ENCODE results near the gene MLYCD.
A peak's percentile ranks its signal among the peaks of the same experiment; 100 is the strongest.

The MLYCD gene

DNA sequence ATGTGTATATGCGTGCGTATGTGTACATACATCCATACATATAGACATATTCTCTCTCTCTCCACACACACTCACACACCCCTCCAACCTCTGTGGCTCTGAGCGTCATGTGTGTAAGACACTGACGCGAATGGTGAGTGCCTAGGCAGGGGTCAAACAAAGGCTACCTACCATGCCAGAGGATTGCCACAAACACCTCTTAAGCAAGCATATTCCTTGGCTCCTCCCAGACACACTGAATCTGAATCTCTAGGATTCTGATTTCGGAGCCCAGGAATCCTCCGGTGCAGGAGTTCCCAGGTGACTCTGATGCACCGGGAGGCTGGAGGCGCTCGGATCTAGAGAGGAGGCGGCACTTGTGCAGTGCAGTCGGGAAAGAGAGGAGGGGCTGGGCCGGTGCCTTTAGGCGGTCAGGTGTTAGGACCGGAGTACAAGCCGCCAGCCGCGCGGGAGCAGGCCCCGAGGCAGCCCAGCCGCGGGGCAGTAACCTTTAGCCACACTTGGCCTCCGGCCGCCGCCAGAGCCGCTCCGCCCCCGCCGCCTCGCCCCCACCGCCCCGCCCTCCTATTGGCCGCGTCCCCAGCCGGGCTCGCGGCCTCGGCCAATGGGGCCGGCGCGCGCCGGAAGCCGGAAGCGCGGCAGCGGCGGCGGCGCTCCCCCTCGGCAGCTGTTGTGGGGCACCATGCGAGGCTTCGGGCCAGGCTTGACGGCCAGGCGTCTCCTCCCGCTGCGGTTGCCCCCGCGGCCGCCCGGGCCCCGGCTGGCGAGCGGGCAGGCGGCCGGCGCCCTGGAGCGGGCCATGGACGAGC, at the start of gene MLYCD:
Gene MLYCD (plus strand): TSS at position 653 of the 809 bp plus-strand sequence. CDS start 30 bp downstream, at position 683.
- peak; percentile 30 to 92 (median 84) for DNase-seq

DNA sequence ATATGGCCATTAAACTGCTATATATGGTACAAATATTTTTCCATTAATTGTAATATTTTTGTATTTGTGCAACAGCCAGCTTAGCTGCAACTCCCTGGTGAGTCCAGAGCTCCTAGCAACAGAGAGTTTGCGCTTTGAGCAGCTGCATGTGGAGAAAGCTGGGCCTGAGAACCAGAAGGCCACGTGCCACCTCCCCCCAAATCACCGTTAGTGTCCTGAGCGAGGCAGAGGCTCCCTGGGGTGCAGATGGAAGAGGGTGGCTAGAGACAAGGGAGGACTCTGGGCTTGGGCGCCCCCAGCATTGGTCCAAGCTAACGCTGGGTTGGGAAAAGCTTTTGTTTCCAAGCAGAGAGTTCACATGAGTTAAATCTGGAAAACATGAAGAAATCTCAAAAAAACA, 49.5 kb upstream of the MLYCD start:
- DNase-seq = no peak

- no peak for DNase-seq
These were observed 48.0 kb upstream of the MLYCD start for GRCh38 chr16:83850947-83851346.

DNA sequence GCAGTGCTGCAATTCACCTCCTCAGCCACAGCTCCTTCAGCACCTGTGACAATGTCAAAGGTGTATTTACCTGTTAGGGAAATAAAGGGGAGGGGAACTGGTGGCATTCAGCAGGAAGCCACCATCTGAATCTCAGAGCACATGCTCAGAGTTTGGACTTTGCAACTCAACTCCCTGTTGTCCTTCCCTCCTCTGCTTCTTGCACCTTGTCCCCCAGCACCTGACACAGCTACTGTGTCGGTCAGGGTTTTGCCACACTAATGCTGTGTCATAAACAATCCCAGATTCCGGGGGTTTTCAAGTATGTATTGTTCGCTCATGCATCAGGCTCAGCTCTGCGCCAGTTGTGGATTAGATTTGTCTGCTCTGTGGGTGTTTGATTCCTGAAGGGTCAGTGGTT, 47.4 kb upstream of the MLYCD start:
- DNase-seq = no peak

DNA sequence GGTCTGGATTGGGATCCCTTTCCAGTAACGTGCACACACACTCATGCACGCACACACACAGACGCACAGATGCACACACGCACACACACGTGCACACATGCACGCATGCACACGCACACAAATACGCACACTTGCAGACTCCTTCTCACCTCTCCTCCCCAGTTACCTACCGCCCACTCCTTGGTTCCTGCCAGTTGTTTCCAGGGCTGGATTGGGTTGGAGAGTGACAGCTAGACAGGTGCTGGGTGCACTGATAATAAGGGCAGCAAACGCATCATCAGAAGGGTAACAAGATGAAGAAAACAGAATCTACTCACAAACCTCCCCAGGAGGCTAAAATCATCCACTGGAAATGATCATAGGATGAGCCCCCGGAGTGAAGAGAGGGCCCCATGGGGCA, 46.1 kb upstream of the MLYCD start:
- no peak for DNase-seq

DNA sequence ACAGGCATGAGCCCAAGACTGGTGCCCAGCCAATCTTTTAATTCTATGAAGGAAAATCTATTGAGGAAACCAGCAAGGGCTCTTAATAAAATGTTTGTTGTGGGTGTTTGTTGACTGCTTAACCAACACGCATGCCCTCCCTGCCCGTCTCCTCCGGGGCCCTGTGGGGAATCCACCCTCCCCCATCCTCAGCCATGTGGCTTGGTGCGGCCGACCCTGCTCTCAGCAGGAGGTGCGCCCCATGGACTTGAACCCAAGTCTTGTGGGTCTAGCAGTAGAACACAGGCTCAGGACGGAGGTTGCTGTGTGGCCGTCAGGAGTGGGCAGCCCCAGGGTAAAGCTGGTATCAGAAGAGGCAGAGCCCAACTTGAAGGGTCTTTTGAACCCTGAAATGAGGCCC, 45.1 kb upstream of the MLYCD start:
- no peak for DNase-seq

DNA sequence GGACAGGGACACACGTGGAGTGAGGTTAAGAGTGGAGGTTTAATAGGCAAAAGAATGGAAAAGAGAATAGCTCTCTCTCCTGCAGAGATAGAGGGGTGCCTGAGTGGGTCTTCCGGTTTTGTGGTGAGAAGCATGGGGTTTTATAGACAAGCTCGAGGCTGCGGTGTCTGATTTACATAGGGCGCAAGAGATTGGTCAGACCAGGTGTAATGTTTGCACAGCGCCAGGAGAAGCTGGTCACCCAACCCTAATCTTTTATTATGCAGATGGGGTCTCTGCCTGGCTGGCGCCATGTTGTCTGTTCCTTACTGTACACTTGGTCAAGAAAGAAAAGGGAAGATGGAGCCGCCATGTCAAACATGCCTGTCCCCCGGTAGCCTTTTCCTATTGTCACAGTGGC, 44.5 kb upstream of the MLYCD start:
- no peak for DNase-seq

- no peak for DNase-seq
These were observed 42.1 kb upstream of the MLYCD start for GRCh38 chr16:83856792-83857191.

- no peak for DNase-seq
These were observed 39.6 kb upstream of the MLYCD start for GRCh38 chr16:83859265-83859664.

- no peak for DNase-seq
These were observed 36.3 kb upstream of the MLYCD start for GRCh38 chr16:83862661-83863060.

GRCh38 chr16:83863682-83864081, 35.2 kb upstream of the MLYCD start:
- DNase-seq = no peak

DNA sequence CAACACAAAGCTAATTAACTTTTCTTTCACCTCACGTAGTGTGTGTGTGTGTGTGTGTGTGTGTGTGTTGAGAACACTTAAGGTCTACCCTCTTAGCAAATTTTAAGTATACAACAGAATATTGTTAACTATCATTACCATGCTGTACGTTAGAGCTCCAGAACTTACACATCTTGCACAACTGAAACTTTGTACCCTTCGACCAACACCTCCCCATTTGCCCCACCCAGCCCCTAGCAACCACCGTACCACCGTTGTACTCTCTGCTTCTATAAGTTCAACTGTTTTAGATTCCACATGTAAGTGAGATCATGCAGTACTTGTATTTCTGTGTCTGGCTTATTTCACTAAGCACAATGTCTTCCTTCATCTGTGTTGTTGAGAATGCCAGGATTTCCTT, 28.1 kb upstream of the MLYCD start:
- DNase-seq = no peak

DNA sequence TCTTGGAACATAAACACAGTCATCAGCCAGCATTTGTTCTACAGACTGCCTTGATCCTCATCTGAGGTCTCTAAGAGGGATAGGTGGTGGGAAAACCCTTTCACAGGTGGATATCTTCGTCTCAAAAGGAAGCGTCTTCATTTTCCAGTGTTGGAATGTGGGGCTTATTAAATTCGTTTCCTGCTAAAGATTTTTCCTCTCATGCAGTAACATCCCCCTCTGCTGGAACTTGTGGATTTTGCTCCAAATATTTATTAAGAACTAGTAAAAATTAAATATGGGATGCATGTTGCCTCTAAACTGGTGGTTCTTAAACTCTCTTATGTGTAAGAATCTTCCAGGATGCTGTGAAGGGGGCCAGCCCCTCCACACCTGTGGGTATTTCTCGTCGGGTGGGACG, 20.1 kb upstream of the MLYCD start:
- peak in 1 of 56 donors; percentile 11 for DNase-seq

- DNase-seq = no peak
These were observed 16.6 kb upstream of the MLYCD start for GRCh38 chr16:83882163-83882885.

- DNase-seq = no peak
These were observed 12.5 kb upstream of the MLYCD start for GRCh38 chr16:83886199-83886971.

GRCh38 chr16:83887080-83887479, 11.8 kb upstream of the MLYCD start:
- peak in 28 of 56 donors; percentile 2 to 66 (median 14) for DNase-seq

DNA sequence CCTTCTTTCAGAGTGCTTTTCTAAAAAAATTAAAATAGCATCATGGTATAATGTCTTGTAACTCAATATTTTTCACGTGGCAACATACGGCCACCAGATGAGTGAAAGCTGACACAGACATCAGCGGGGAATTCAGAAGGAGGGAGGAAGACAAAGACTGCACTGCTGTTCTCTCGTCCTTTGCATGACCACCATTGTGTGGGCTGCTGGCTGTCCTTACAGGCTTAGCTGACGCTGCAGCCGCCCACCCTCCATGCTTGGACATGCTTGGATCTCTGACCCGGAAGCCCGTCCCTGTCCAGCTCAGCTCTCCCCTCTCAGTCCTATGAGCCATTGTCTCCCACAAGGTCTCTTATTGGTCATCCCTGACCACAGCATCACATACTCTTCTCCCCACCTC, 11.4 kb upstream of the MLYCD start:
- peak in 7 of 56 donors; percentile 2 to 23 (median 12) for DNase-seq

DNA sequence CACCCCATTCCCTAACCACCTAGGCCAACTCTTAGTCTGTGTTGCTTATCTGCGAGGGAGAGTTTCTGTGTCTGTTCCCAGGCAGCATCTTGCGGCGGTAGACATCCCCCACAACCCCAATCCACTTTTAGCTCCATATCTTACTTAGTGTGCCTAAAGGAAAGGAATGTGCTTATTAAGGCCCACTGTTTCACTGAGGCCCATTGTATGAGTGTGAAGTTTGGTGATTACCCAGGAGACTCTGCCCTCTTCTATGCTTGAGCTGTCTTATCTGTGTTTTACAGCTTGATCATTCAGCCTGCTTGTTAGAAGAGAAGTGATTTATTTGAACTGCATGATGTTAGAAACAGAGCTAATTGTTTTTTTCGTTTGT, 10.3 kb upstream of the MLYCD start:
- DNase-seq = no peak

DNA sequence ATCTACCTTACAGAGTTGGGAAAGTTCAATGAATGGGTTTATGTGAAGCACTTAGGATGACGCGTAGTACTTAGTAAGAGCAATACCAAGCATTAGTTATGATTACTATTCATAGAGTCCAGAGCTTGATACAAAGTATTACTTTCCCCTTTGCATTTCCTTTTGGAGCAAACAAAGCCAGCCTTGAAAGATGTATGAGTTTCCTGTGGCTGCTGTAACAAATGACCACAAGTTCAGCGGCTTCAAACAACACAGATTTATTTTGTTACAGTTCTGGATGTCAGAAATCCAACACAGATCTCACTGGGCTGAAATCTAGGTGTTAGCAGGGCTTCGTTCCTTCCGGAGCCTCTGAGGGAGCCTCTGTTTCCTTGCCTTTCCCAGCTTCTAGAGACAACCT, 8.6 kb upstream of the MLYCD start:
- no peak for DNase-seq

DNA sequence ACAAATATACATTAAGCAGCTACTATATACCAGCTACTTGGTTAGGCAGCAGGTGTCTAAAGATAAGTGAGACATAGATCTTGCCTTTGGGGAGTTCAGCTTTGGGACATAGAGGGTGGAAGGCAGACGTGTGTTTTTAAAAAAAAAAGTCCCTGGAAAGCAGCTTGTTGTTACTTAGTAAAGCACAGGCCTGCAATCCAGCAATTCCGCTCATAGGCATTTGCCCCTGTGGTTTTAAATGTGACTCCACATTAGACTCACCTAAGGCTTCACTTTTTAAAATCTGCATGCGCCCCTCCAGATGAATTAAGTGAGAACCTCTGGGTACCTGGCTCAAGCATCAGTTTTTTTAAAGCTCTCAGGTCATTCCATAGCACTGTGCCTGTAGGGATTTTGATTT, 7.2 kb upstream of the MLYCD start:
- no peak for DNase-seq

GRCh38 chr16:83895243-83895642, 3.7 kb upstream of the MLYCD start:
- no peak for DNase-seq

DNA sequence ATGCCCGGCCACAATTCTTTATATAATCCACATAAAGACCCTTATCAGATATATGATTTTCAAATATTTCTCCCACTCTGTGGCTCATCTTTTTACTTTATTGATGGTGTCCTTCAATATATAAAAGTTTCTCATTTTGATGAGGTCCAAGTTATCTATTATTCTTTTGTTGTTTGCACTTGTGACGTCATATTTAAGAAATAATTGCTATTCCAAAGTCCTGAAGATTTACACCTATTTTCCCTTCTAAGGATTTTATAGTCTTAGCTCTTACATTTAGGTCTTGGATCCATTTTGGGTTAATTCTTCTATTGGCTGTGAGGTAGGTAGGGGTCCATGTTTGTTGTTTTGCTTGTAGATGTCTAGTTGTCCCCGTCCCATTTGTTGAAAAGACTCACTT, 3.0 kb upstream of the MLYCD start:
- DNase-seq = no peak
